Heart left ventricle (tissue), 16 donors: ENCODE results near the gene SEC61A1. TPM values are rescaled to one million over a fixed set of nuclear protein-coding genes. Genes with fewer than 3 reads are reported as not detected.
A peak's percentile ranks its signal among the peaks of the same experiment; 100 is the strongest.

Experiments used
- ATAC-seq, 4 donors: fragments of 200-7000 bp; cut with Tn5 transposase; one replicate each; pipeline ENCODE4 v1.9.1; 2020 to 2022; ENCODE audit warnings: moderate library complexity in 4 of 4, mild to moderate bottlenecking in 3 of 4, moderate number of reproducible peaks in 1 of 4
- DNase-seq, 5 donors: peaks; one replicate each; pipeline ENCODE4 v3.0.0-alpha.2; 2020
- H3K27ac ChIP-seq, 12 donors: fragments of 200-600 bp; sonication (generic) in 4 of 12; one replicate each; pipeline versions ENCODE4 v1.5.0 to v1.8.0; 2016 to 2022; ENCODE audit warnings: mild to moderate bottlenecking in 2 of 12
- H3K27me3 ChIP-seq, 9 donors: fragments of 200-600 bp; sonication (generic) in 2 of 9; one replicate each; pipeline versions ENCODE4 v1.5.1 to v1.8.0; 2016 to 2022; ENCODE audit warnings: mild to moderate bottlenecking in 3 of 9
- H3K36me3 ChIP-seq, 9 donors: fragments of 200-600 bp; sonication (generic) in 2 of 9; one replicate each; pipeline versions ENCODE4 v1.5.0 to v1.8.0; 2018 to 2022; ENCODE audit warnings: mild to moderate bottlenecking in 2 of 9
- H3K4me1 ChIP-seq, 12 donors: fragments of 200-600 bp; sonication (generic) in 4 of 12; one replicate each; pipeline versions ENCODE4 v1.5.0 to v1.8.0; 2016 to 2022; ENCODE audit warnings: mild to moderate bottlenecking in 3 of 12
- H3K4me3 ChIP-seq, 12 donors: fragments of 200-600 bp; sonication (generic) in 4 of 12; one replicate each; pipeline versions ENCODE4 v1.5.0 to v1.8.0; 2017 to 2022; ENCODE audit warnings: mild to moderate bottlenecking in 9 of 12, moderate library complexity in 4 of 12
- H3K9me3 ChIP-seq, 12 donors: fragments of 200-600 bp; sonication (generic) in 4 of 12; one replicate each; pipeline versions ENCODE4 v1.5.0 to v1.8.0; 2016 to 2022; ENCODE audit warnings: mild to moderate bottlenecking in 1 of 12
- POLR2A ChIP-seq, 2 donors: fragments of 450-650 bp; IDR thresholded peaks; one replicate each; pipeline ENCODE4 v1.6.1; 2017; ENCODE audit warnings: antibody characterized with exemption in 2 of 2, mild to moderate bottlenecking in 2 of 2, moderate library complexity in 2 of 2
- WGBS, 4 donors: extraction: QIAGEN DNeasy Blood & Tissue Kit in 2 of 4; methylation state at CpG; one replicate each; pipeline versions ENCODE4 v1.1.5 to v1.1.7; 2013 to 2018; 5-methylcytosine and 5-hydroxymethylcytosine counted together
- intact Hi-C, 10 donors: fragments of 100-400 bp; cut with DNase I; formaldehyde crosslinking; loops; one replicate each; pipeline versions ENCODE4 v1.11.1 to v1.14.2; 2022
- polyA plus RNA-seq, 2 donors: library from polyadenylated mRNA; stranded (reverse); fragments of 200-250 nt; gene quantifications; one replicate each; pipeline ENCODE4 v1.2.3, GENCODE V29; 2013
- total RNA-seq, 9 donors: library from RNA; depleted of rRNA in 2 of 9; stranded (reverse); fragments of >200 nt in 2 of 9; fragmentation: NEBNext Ultra II Directional in 3 of 9; extraction: Animal tissue kit (Norgen Biotek cat#: 25700) in 3 of 9; gene quantifications; one replicate each; pipeline versions ENCODE4 v1.1.0 to v1.2.4, GENCODE V29; 2016 to 2023
- TF ChIP-seq, protein P1 (sequence below), 12 donors: fragments of 200-600 bp; sonication (generic) in 4 of 12; IDR thresholded peaks; one replicate each; pipeline versions ENCODE4 v1.5.0 to v1.8.0; 2018 to 2022; ENCODE audit warnings: antibody characterized with exemption in 12 of 12, mild to moderate bottlenecking in 5 of 12
- donor health status: ischemic (EF 13 %, LVEDD 7.1; RV severe dilation, severe dysfunction).
- donor health status: healthy with polysubstance abuse.
- donor health status: DM: no; HTN: yes; CAD: no.
- donor health status: DM: no; HTN: no; CAD: no.
- donor health status: ischemic (EF 25% LVEDD 6.9; RV normal size, moderate dysfunction).
- donor health status: ischemic (EF 25% LVEDD 5.7; RV mildly dilated, moderate dysfunction).
- donor health status: healthy.
- donor health status: DM: yes; HTN: yes; CAD: no.
- donor health status: ischemic (EF 35%, LVEDD 5.7; RV mildly dilated, moderate dysfunction).
- donor health status: nonischemic (EF 11% LVEDD 7.7; RV severe dilation, severe dysfunction).
- donor health status: DM: yes; HTN: yes; CAD: no.
- donor health status: PGD.
- donor health status: ischemic (EF 29% LVEDD 5.4; RV normal size, mild dysfunction).
- donor health status: nonischemic (EF 23%, LVEDD 6.1; RV moderate dilation, normal function).

Gene SEC61A1
- total and polyA plus RNA-seq, 11 donors, result 36.5 to 179 (median 78.2) TPM

DNA sequence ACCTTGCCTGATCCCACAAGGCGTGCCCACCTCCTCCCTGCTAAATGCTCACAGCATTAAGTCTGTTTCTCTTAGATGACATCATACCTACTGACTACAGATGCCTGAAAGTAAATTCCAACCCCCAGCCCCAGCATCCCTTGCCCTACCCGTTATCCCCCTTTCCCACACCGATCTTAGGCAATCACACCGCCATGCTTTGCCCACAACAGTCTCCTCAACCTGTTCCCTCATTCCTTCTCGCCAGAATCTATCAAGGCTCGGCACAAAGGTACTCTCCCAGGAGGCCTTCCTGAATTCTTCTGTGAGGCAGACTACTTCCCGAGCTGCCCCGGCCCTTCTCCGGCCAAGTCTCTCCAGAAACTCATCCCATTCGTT, 789 bp upstream of the SEC61A1 start:
- DNase-seq (no peak), ATAC-seq (peak in 2 of 4 donors; percentile 4 to 10)
- Histone ChIP-seq H3K9me3 (no peaks in the 10 kb centered on the region), H3K27me3 (no peaks in the 10 kb centered on the region), H3K4me1 (peaks cover 10 to 45% (median 37%) of the 10 kb centered on the region in 12 donors), H3K4me3 (peak overlapping the region; percentile 72 to 99 (median 96)), H3K36me3 (peaks cover 0 to 28% (median 22%) of the 10 kb centered on the region in 9 donors), H3K27ac (peak overlapping the region in 11 of 12 donors; percentile 55 to 95 (median 84))
- intact Hi-C loops, result loop anchor here in 3 of 10 donors (10.0 kb wide), 2 partner anchors 377 to 397 kb away; partner anchors contain the start of gene ABTB1 (in 1 of the 3)
- TF ChIP-seq, protein P1, sequence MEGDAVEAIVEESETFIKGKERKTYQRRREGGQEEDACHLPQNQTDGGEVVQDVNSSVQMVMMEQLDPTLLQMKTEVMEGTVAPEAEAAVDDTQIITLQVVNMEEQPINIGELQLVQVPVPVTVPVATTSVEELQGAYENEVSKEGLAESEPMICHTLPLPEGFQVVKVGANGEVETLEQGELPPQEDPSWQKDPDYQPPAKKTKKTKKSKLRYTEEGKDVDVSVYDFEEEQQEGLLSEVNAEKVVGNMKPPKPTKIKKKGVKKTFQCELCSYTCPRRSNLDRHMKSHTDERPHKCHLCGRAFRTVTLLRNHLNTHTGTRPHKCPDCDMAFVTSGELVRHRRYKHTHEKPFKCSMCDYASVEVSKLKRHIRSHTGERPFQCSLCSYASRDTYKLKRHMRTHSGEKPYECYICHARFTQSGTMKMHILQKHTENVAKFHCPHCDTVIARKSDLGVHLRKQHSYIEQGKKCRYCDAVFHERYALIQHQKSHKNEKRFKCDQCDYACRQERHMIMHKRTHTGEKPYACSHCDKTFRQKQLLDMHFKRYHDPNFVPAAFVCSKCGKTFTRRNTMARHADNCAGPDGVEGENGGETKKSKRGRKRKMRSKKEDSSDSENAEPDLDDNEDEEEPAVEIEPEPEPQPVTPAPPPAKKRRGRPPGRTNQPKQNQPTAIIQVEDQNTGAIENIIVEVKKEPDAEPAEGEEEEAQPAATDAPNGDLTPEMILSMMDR (IDR thresholded peaks at IDR 0.05), result no peak
- no peak for TF ChIP-seq POLR2A (IDR thresholded peaks at IDR 0.05)
- 12 to 13% (median 12%) methylated on average over 10 of the region's 10 CpGs for WGBS, 4 donors

DNA sequence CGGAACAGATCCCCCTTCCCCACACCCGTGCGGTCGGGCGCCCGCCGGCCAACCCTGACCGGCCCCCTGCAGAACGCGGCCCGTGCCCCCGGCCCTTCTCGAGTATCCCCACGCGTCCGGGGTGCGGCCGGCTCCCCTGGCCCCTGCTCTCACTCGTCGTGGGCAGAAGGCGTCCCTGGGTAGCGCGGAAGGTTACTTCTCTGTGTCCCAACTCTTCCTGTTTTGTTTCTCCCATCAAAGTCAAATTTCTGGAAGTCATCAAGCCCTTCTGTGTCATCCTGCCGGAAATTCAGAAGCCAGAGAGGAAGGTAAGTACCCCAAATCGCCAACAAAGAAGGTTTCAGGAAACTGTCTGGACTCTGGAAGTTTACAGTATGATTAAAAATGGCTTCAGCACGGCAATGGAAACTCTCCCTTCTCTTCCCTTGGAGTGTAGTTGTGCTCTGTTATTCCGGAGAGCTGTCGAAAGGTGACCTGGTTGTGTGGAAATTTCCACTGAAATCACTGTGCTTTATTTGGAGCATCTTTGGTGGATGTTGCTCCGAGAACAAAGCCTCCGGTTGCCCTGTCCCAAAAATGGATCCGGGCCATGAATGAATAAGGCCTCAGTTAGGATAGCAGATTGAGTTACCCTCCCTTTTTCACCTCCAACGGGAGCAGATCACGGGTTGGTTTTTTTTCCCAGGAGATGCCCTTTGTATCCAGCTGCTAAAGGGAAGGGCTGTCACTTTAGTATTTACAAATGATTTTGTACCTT, 536 bp downstream of the SEC61A1 start:
- DNase-seq (no peak), ATAC-seq (peak in 2 of 4 donors; percentile 14 to 19)
- no peak for TF ChIP-seq POLR2A (IDR thresholded peaks at IDR 0.05)
- TF ChIP-seq, protein P1 (IDR thresholded peaks at IDR 0.05), result no peak
- H3K27ac ChIP-seq, result peak overlapping the region; percentile 77 to 98 (median 94)
- 0 to 2% (median 1%) methylated on average over 13 to 33 of the region's 33 CpGs for WGBS, 4 donors
- H3K9me3 ChIP-seq, result no peaks in the 10 kb centered on the region
- peaks cover 10 to 46% (median 37%) of the 10 kb centered on the region in 12 donors for H3K4me1 ChIP-seq
- peak overlapping the region; percentile 72 to 99 (median 96) for H3K4me3 ChIP-seq
- intact Hi-C loops, result loop anchor here in 3 of 10 donors (10.0 kb wide), 2 partner anchors 378 to 398 kb away; partner anchors contain the start of gene ABTB1 (in 1 of the 3)
- H3K36me3 ChIP-seq, result peaks cover 0 to 40% (median 34%) of the 10 kb centered on the region in 9 donors
- no peaks in the 10 kb centered on the region for H3K27me3 ChIP-seq

DNA sequence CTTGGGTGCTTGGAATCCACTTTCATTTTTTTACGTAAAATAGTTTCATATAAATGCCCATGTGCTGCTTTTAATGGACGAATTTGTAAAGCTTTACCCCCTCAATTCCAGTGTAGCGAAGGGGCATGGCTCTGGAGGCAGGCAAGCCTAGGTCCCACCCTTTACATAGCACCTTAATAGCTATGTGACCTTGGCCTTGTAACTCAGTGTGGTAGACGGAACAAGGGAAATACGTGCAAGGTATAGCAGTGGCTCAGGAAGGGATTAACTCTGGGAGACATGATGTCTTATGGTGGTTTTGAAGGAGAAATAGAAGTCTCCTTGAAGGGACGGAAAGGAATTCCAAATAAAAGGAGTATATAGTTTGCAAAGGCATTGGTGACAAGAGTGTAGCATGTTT, 1.4 kb downstream of the SEC61A1 start:
- ATAC-seq (no peak), DNase-seq (no peak)
- Histone ChIP-seq H3K27ac (peak overlapping the region in 9 of 12 donors; percentile 92 to 98 (median 94)), H3K36me3 (peaks cover 0 to 49% (median 42%) of the 10 kb centered on the region in 9 donors), H3K4me3 (peak overlapping the region; percentile 72 to 99 (median 96)), H3K9me3 (no peaks in the 10 kb centered on the region), H3K27me3 (no peaks in the 10 kb centered on the region), H3K4me1 (peaks cover 10 to 46% (median 38%) of the 10 kb centered on the region in 12 donors)
- TF ChIP-seq POLR2A (IDR thresholded peaks at IDR 0.05), result no peak
- TF ChIP-seq, protein P1 (IDR thresholded peaks at IDR 0.05), result no peak
- intact Hi-C loops, result loop anchor here in 3 of 10 donors (10.0 kb wide), 2 partner anchors 379 to 399 kb away; partner anchors contain the start of gene ABTB1 (in 1 of the 3)
- 48 to 65% (median 58%) methylated on average over 6 of the region's 6 CpGs for WGBS, 4 donors

DNA sequence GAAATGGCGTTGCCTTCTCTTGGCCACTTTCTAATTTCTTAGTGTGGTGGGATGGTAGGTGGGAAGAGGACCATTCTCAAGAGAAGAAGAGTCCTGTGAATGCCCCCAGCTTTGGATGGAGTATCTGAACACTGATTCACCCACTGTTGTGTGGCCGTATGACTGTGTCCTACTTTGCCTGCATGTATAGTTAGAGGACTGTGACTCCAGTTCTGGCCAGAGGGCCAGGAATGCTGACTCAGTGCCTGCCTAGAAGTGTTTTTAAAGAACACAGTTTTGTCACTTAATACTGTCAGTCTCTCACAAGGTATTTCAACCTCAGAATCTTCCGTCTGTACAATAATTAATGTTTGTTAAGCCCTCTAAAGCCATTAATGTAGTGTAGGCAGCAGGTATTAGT, 2.1 kb downstream of the SEC61A1 start:
- no peak for DNase-seq
- H3K36me3 ChIP-seq, result peaks cover 0 to 56% (median 50%) of the 10 kb centered on the region in 9 donors
- H3K4me1 ChIP-seq, result peaks cover 10 to 46% (median 38%) of the 10 kb centered on the region in 12 donors
- intact Hi-C loops, result loop anchor here in 3 of 10 donors (10.0 kb wide), 2 partner anchors 380 to 400 kb away; partner anchors contain the start of gene ABTB1 (in 1 of the 3)
- peak overlapping the region in 9 of 12 donors; percentile 72 to 99 (median 96) for H3K4me3 ChIP-seq
- peak overlapping the region in 5 of 12 donors; percentile 7 to 95 (median 94) for H3K27ac ChIP-seq
- H3K9me3 ChIP-seq, result no peaks in the 10 kb centered on the region
- WGBS, 4 donors, result 40 to 63% (median 47%) methylated on average over 3 of the region's 3 CpGs
- H3K27me3 ChIP-seq, result no peaks in the 10 kb centered on the region
- no peak for ATAC-seq
- TF ChIP-seq, protein P1 (IDR thresholded peaks at IDR 0.05), result no peak
- no peak for TF ChIP-seq POLR2A (IDR thresholded peaks at IDR 0.05)
